Measurements from ENCODE around the gene JMJD6.
A peak's percentile ranks its signal among the peaks of the same experiment; 100 is the strongest.

Gene JMJD6

DNA sequence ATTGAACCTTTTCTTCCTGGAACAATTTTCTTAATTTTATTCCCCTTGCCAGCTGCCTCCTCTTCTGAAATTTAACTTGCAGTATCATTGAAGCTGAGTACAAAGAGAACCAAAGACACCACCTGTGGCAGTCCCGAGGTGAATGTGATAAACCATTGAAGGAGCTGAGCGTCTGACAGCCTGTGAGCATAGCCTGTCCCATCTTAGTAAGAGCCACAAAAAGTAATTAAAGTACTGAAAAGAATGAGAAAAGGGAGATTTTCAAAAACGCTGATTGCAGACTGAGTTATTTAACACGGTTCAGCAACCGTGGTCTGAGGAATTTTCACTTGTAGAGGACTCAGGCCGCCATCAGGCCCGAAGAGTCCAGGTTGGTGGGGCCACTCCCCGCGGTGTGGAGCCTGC, 55.7 kb downstream of the JMJD6 start:
- DNase-seq: no peak
- TF ChIP-seq, protein P1, sequence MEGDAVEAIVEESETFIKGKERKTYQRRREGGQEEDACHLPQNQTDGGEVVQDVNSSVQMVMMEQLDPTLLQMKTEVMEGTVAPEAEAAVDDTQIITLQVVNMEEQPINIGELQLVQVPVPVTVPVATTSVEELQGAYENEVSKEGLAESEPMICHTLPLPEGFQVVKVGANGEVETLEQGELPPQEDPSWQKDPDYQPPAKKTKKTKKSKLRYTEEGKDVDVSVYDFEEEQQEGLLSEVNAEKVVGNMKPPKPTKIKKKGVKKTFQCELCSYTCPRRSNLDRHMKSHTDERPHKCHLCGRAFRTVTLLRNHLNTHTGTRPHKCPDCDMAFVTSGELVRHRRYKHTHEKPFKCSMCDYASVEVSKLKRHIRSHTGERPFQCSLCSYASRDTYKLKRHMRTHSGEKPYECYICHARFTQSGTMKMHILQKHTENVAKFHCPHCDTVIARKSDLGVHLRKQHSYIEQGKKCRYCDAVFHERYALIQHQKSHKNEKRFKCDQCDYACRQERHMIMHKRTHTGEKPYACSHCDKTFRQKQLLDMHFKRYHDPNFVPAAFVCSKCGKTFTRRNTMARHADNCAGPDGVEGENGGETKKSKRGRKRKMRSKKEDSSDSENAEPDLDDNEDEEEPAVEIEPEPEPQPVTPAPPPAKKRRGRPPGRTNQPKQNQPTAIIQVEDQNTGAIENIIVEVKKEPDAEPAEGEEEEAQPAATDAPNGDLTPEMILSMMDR (IDR thresholded peaks at IDR 0.05): no peak
- Mint-ChIP-seq H3K4me1 (peaks cover 51% of the 10 kb centered on the region), H3K27me3 (ENCODE audit: low read depth, poor library complexity) (peaks cover 3% of the 10 kb centered on the region), H3K27ac (peak overlapping the region; percentile 31), H3K9me3 (peaks cover 3% of the 10 kb centered on the region), H3K36me3 (ENCODE audit: low read depth) (no peaks in the 10 kb centered on the region), H3K4me3 (peak overlapping the region; percentile 95)

GRCh38 chr17:76670020-76670717, 56.2 kb downstream of the JMJD6 start:
- DNase-seq: no peak
- Mint-ChIP-seq H3K27me3 (ENCODE audit: low read depth, poor library complexity) (peaks cover 3% of the 10 kb centered on the region), H3K9me3 (peaks cover 3% of the 10 kb centered on the region), H3K27ac (no peak overlapping the region), H3K4me1 (peaks cover 55% of the 10 kb centered on the region), H3K4me3 (no peak overlapping the region), H3K36me3 (ENCODE audit: low read depth) (no peaks in the 10 kb centered on the region)
- TF ChIP-seq, protein P1 (IDR thresholded peaks at IDR 0.05): no peak

Measured in nephron progenitor cell (in vitro differentiated cells).